Progenitor cell of endocrine pancreas (in vitro differentiated cells): ENCODE measurements around the gene ANKRD17. TPM values are rescaled to one million over a fixed set of nuclear protein-coding genes. Genes with fewer than 3 reads are reported as not detected.

Source experiments
- DNase-seq: peaks from one replicate; pipeline ENCODE4 v3.0.0; 2021; ENCODE audit warnings: low spot score; ENCODE audit not compliant: unreplicated experiment
- H3K27ac Mint-ChIP-seq: 2 replicates; pipeline ENCODE4 v1.8.0; 2021; ENCODE audit warnings: mild to moderate bottlenecking, moderate library complexity, mixed read lengths
- H3K27me3 Mint-ChIP-seq: 2 replicates; pipeline ENCODE4 v1.8.0; 2021; ENCODE audit warnings: mixed read lengths
- H3K36me3 Mint-ChIP-seq: 2 replicates; pipeline ENCODE4 v1.8.0; 2022; ENCODE audit warnings: mixed read lengths; ENCODE audit not compliant: insufficient read depth
- H3K4me1 Mint-ChIP-seq: 2 replicates; pipeline ENCODE4 v1.8.0; 2021; ENCODE audit warnings: low read depth, mixed read lengths
- H3K4me3 Mint-ChIP-seq: 2 replicates; pipeline ENCODE4 v1.8.0; 2021; ENCODE audit warnings: low read depth, mild to moderate bottlenecking, moderate library complexity, mixed read lengths
- H3K9me3 Mint-ChIP-seq: 2 replicates; pipeline ENCODE4 v1.8.0; 2021; ENCODE audit warnings: low read depth, mixed read lengths
- CTCF ChIP-seq: fragments of 200-600 bp; sonication (generic); IDR thresholded peaks from one replicate; pipeline ENCODE4 v1.5.0; 2021; ENCODE audit warnings: antibody characterized with exemption, mild to moderate bottlenecking; ENCODE audit not compliant: unreplicated experiment
- total RNA-seq: library from RNA; stranded (reverse); gene quantifications from 2 replicates; pipeline ENCODE4 v1.2.1, GENCODE V29; 2021

The ANKRD17 gene
- total RNA-seq, 1 donor from 2014 or later = 90.8 TPM

GRCh38 chr4:73099143-73099542, 159.5 kb downstream of the ANKRD17 start:
- Mint-ChIP-seq H3K4me1 (peaks cover 1% of the 10 kb centered on the region), H3K9me3 (no peaks in the 10 kb centered on the region), H3K27me3 (no peaks in the 10 kb centered on the region), H3K36me3 (peaks cover 19% of the 10 kb centered on the region), H3K4me3 (no peak overlapping the region), H3K27ac (peak overlapping the region; percentile 74)
- DNase-seq = no peak
- TF ChIP-seq CTCF = no peak

GRCh38 chr4:73098713-73099112, 159.9 kb downstream of the ANKRD17 start:
- Mint-ChIP-seq H3K4me3 (no peak overlapping the region), H3K9me3 (no peaks in the 10 kb centered on the region), H3K27me3 (no peaks in the 10 kb centered on the region), H3K4me1 (no peaks in the 10 kb centered on the region), H3K36me3 (peaks cover 18% of the 10 kb centered on the region), H3K27ac (no peak overlapping the region)
- no peak for DNase-seq
- no peak for TF ChIP-seq CTCF

GRCh38 chr4:73098016-73098415, 160.6 kb downstream of the ANKRD17 start:
- no peak for TF ChIP-seq CTCF
- Mint-ChIP-seq H3K4me1 (no peaks in the 10 kb centered on the region), H3K27ac (no peak overlapping the region), H3K9me3 (no peaks in the 10 kb centered on the region), H3K36me3 (peaks cover 18% of the 10 kb centered on the region), H3K27me3 (no peaks in the 10 kb centered on the region), H3K4me3 (no peak overlapping the region)
- no peak for DNase-seq

- peaks cover 21% of the 10 kb centered on the region for H3K36me3 Mint-ChIP-seq
These were observed 165.7 kb downstream of the ANKRD17 start for GRCh38 chr4:73092868-73093267.

GRCh38 chr4:73090738-73091137, 167.9 kb downstream of the ANKRD17 start:
- no peaks in the 10 kb centered on the region for H3K27me3 Mint-ChIP-seq
- H3K36me3 Mint-ChIP-seq = peaks cover 23% of the 10 kb centered on the region
- H3K4me1 Mint-ChIP-seq = no peaks in the 10 kb centered on the region
- no peaks in the 10 kb centered on the region for H3K9me3 Mint-ChIP-seq
- H3K27ac Mint-ChIP-seq = no peak overlapping the region
- no peak for DNase-seq
- TF ChIP-seq CTCF = no peak
- H3K4me3 Mint-ChIP-seq = no peak overlapping the region

More at GRCh38 chr4:73092868-73093267, 165.7 kb downstream of the ANKRD17 start:
- Mint-ChIP-seq H3K27me3 (no peaks in the 10 kb centered on the region), H3K27ac (no peak overlapping the region), H3K9me3 (no peaks in the 10 kb centered on the region), H3K4me3 (no peak overlapping the region), H3K4me1 (no peaks in the 10 kb centered on the region)
- TF ChIP-seq CTCF = no peak
- DNase-seq = no peak
